Psoas muscle (tissue), 8 donors: ENCODE data around the gene ACLY. TPM values are rescaled to one million over a fixed set of nuclear protein-coding genes. Genes with fewer than 3 reads are reported as not detected.

ENCODE experiments used
- ATAC-seq, 4 donors: fragments of 200-7000 bp; cut with Tn5 transposase; one replicate each; pipeline ENCODE4 v1.9.1; 2020; ENCODE audit warnings: moderate library complexity in 3 of 4, mild to moderate bottlenecking in 2 of 4
- DNase-seq, 2 donors: peaks; one replicate each; pipeline ENCODE4 v3.0.0-alpha.2; 2020
- H3K27ac ChIP-seq: fragments of 200-600 bp; one replicate; pipeline ENCODE4 v1.8.0; 2022
- H3K27me3 ChIP-seq, 3 donors: fragments of 200-600 bp in 1 of 3; one replicate each; pipeline versions ENCODE4 v1.6.1 to v1.8.0; 2013 to 2022; ENCODE audit warnings: low read length in 2 of 3, mild to moderate bottlenecking in 2 of 3, moderate library complexity in 1 of 3; ENCODE audit not compliant: insufficient read depth in 3 of 3
- H3K36me3 ChIP-seq, 2 donors: fragments of 200-600 bp in 1 of 2; one replicate each; pipeline versions ENCODE4 v1.6.1 to v1.8.0; 2013 to 2022; ENCODE audit warnings: low read depth in 1 of 2, mild to moderate bottlenecking in 1 of 2, moderate library complexity in 1 of 2; ENCODE audit not compliant: insufficient read depth in 1 of 2
- H3K4me1 ChIP-seq: fragments of 200-600 bp; one replicate; pipeline ENCODE4 v1.8.0; 2022
- H3K4me3 ChIP-seq: fragments of 200-600 bp; one replicate; pipeline ENCODE4 v1.8.0; 2022; ENCODE audit warnings: mild to moderate bottlenecking
- H3K9me3 ChIP-seq: fragments of 200-600 bp; one replicate; pipeline ENCODE4 v1.8.0; 2022
- CTCF ChIP-seq: fragments of 200-600 bp; IDR thresholded peaks from one replicate; pipeline ENCODE4 v1.8.0; 2022; ENCODE audit warnings: antibody characterized with exemption
- WGBS, 3 donors: extraction: QIAGEN DNeasy Blood & Tissue Kit; methylation state at CpG; one replicate each; pipeline versions ENCODE4 v1.1.6 to v1.1.7; 2013; 5-methylcytosine and 5-hydroxymethylcytosine counted together
- intact Hi-C, 2 donors: fragments of 100-400 bp; cut with DNase I; formaldehyde crosslinking; loops; one replicate each; pipeline versions ENCODE4 v1.11.0 to v1.14.2; 2022
- polyA plus RNA-seq, 3 donors: library from polyadenylated mRNA; stranded (reverse); fragments of 200-250 nt; gene quantifications; one replicate each; pipeline ENCODE4 v1.2.3, GENCODE V29; 2013
- total RNA-seq, 4 donors: library from RNA; stranded (reverse); fragmentation: NEBNext Ultra II Directional in 2 of 4; extraction: Animal tissue kit (Norgen Biotek cat#: 25700) in 2 of 4; gene quantifications; one replicate each; pipeline versions ENCODE4 v1.2.1 to v1.2.4, GENCODE V29; 2021 to 2023
- donor health status: healthy with polysubstance abuse.
- donor health status: DM: no; HTN: no; CAD: no; lungs with moderate emphysema.
- donor health status: Bipolar disorder and iron deficiency.
- donor health status: healthy.
- donor health status: DM: yes; HTN: yes; CAD: no.
- donor health status: DM: no; HTN: no; CAD: no.
- donor health status: DM: no; HTN: no; CAD: no.
- donor health status: DM: yes; HTN: yes; CAD: no.

The ACLY gene
- total and polyA plus RNA-seq, 7 donors: 10.5 to 24.1 (median 20.2) TPM

DNA sequence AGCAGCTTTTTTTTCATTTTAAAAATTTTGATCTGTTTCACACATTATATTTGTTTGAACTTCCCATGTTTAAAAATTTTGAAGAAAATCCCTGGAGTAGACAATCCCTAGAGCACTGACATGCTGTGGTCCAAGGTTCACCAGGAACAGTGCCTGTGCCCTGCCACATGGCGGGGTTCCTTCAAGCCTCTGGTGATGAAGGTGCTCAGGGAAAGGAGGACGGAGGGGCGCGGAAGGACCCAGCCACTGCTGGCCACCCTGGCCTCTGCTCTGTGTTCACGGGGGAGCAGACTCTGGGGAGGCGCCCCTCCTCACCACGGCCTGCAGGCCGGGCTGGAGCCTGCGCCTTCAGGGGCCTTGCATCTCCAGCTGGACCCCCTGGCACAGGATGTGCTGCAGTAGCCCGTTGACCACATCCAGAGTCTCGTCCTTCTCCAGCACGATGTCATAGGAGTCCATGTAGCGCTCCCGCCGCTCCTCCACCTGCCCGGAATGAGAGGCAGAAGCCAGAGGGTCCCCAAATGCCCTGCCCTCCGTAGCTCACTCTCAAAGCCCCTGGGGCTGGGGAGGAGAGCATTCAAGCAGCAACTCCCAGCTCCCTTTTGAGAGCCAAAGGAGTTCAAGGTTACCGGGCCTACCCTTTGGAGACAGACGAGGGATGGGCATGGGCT, 93.4 kb downstream of the ACLY start:
- DNase-seq: peak in 1 of 2 donors; percentile 31
- H3K36me3 ChIP-seq: peaks cover 3 to 60% of the 10 kb centered on the region in 2 donors

GRCh38 chr17:41824086-41824485, 94.7 kb downstream of the ACLY start:
- intact Hi-C loops: no loop called here
- H3K4me1 ChIP-seq: no peaks in the 10 kb centered on the region
- no peak for TF ChIP-seq CTCF
- no peak overlapping the region for H3K4me3 ChIP-seq
- H3K36me3 ChIP-seq: peaks cover 0 to 50% of the 10 kb centered on the region in 2 donors
- DNase-seq: no peak
- WGBS, 3 donors: 47 to 60% (median 48%) methylated on average over 7 of the region's 7 CpGs
- no peaks in the 10 kb centered on the region for H3K27me3 ChIP-seq
- no peak overlapping the region for H3K27ac ChIP-seq
- H3K9me3 ChIP-seq: no peaks in the 10 kb centered on the region
- no peak for ATAC-seq

More for the DNA sequence above, 93.4 kb downstream of the ACLY start:
- H3K4me1 ChIP-seq: no peaks in the 10 kb centered on the region
- ATAC-seq: peak in 1 of 4 donors; percentile 14
- no peak overlapping the region for H3K27ac ChIP-seq
- H3K27me3 ChIP-seq: no peaks in the 10 kb centered on the region
- no peak overlapping the region for H3K4me3 ChIP-seq
- intact Hi-C loops: no loop called here
- no peaks in the 10 kb centered on the region for H3K9me3 ChIP-seq
- TF ChIP-seq CTCF: no peak
- WGBS, 3 donors: 82 to 90% (median 85%) methylated on average over 19 of the region's 19 CpGs

- Histone ChIP-seq H3K4me1 (no peaks in the 10 kb centered on the region), H3K9me3 (no peaks in the 10 kb centered on the region), H3K4me3 (no peak overlapping the region), H3K36me3 (peaks cover 0 to 45% of the 10 kb centered on the region in 2 donors), H3K27me3 (no peaks in the 10 kb centered on the region), H3K27ac (no peak overlapping the region)
- TF ChIP-seq CTCF: no peak
- DNase-seq: peak in 1 of 2 donors; percentile 26
- intact Hi-C loops: loop anchor here in 1 of 2 donors (1.0 kb wide), 1 partner anchor 20 kb away; no protein-coding TSS in a partner anchor
- no peak for ATAC-seq
- WGBS, 3 donors: 79 to 88% (median 79%) methylated on average over 7 of the region's 7 CpGs
These were observed 95.2 kb downstream of the ACLY start for GRCh38 chr17:41823580-41823979.

DNA sequence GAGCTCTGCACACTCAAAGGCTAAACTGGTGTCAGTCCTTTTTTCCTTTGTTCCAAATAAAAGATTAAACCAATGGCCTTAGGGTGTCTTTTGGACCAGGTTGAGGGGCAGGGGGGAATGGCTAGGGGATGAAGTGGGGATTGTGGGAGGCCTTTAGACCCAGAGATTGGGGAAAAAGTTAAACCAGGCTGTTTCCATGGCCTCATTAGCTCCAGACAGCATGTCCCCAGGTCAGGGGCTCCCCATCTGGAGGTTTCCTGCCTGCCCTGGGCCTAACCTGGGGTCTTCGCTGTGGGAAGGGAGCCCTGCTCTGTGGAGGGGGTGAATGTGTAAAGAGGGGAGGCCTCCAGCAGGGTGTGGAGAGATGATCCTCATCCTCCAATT, 95.6 kb downstream of the ACLY start:
- no peak overlapping the region for H3K4me3 ChIP-seq
- no peaks in the 10 kb centered on the region for H3K4me1 ChIP-seq
- H3K27ac ChIP-seq: no peak overlapping the region
- no peak for DNase-seq
- H3K36me3 ChIP-seq: peaks cover 0 to 40% of the 10 kb centered on the region in 2 donors
- no peak for ATAC-seq
- H3K27me3 ChIP-seq: no peaks in the 10 kb centered on the region
- intact Hi-C loops: loop anchor here in 1 of 2 donors (1.0 kb wide), 1 partner anchor 20 kb away; no protein-coding TSS in a partner anchor
- H3K9me3 ChIP-seq: no peaks in the 10 kb centered on the region
- WGBS, 3 donors: 90 to 95% (median 91%) methylated on average over 1 of the region's 1 CpG
- TF ChIP-seq CTCF: no peak
